HTERT RPE-1 (cell line): Measurements from ENCODE around the gene ATXN7.

Source experiments
- in situ Hi-C: fragments of 300-500 bp; cut with MboI; formaldehyde crosslinking; loops from 4 replicates; pipeline ENCODE4 v1.14.3; 2020; ENCODE audit warnings: low sequenced_read_pairs

Gene ATXN7

GRCh38 chr3:63863150-63864007 is at the start of gene ATXN7, which contains the start of gene THOC7:
Gene ATXN7 (plus strand): TSS chr3:63863867. CDS start chr3:63912599, 48,732 bp downstream.
Gene THOC7 (minus strand): TSS chr3:63863805. CDS start chr3:63863790, 15 bp downstream.
- in situ Hi-C loops, result no loop called here

GRCh38 chr3:63814237-63814636 is 49.4 kb upstream of the ATXN7 start:
- in situ Hi-C loops, result loop anchor here (25.0 kb wide), 1 partner anchor 452 kb away; no protein-coding TSS in a partner anchor

GRCh38 chr3:63817225-63817624 is 46.4 kb upstream of the ATXN7 start:
- in situ Hi-C loops, result loop anchor here (25.0 kb wide), 1 partner anchor 455 kb away; no protein-coding TSS in a partner anchor

GRCh38 chr3:63818282-63819150 is 45.2 kb upstream of the ATXN7 start:
- in situ Hi-C loops, result loop anchor here (25.0 kb wide), 1 partner anchor 456 kb away; no protein-coding TSS in a partner anchor

GRCh38 chr3:63819151-63819398 is 44.6 kb upstream of the ATXN7 start, which contains the start of gene C3orf49:
Gene C3orf49 (plus strand): TSS chr3:63819299. CDS start chr3:63819472, 173 bp downstream.
- in situ Hi-C loops, result loop anchor here (25.0 kb wide), 1 partner anchor 457 kb away; no protein-coding TSS in a partner anchor

GRCh38 chr3:63824309-63824708 is 39.4 kb upstream of the ATXN7 start:
- in situ Hi-C loops, result loop anchor here (25.0 kb wide), 1 partner anchor 462 kb away; no protein-coding TSS in a partner anchor

GRCh38 chr3:63830526-63830925 is 33.1 kb upstream of the ATXN7 start:
- in situ Hi-C loops, result no loop called here

GRCh38 chr3:63832395-63832794 is 31.3 kb upstream of the ATXN7 start:
- in situ Hi-C loops, result no loop called here

- in situ Hi-C loops, result no loop called here
Observed at GRCh38 chr3:63841704-63842103, 22.0 kb upstream of the ATXN7 start.

GRCh38 chr3:63842127-63842526 is 21.5 kb upstream of the ATXN7 start:
- in situ Hi-C loops, result no loop called here

- in situ Hi-C loops, result no loop called here
Observed at GRCh38 chr3:63845215-63845614, 18.5 kb upstream of the ATXN7 start.

GRCh38 chr3:63847718-63848450 is 15.8 kb upstream of the ATXN7 start:
- in situ Hi-C loops, result no loop called here

GRCh38 chr3:63849175-63849574 is 14.5 kb upstream of the ATXN7 start:
- in situ Hi-C loops, result no loop called here

- in situ Hi-C loops, result no loop called here
Observed at GRCh38 chr3:63851287-63851686, 12.4 kb upstream of the ATXN7 start.

GRCh38 chr3:63853106-63853505 is 10.6 kb upstream of the ATXN7 start:
- in situ Hi-C loops, result no loop called here

- in situ Hi-C loops, result no loop called here
Observed at GRCh38 chr3:63855333-63855940, 8.2 kb upstream of the ATXN7 start.

- in situ Hi-C loops, result no loop called here
Observed at GRCh38 chr3:63857311-63857710, 6.4 kb upstream of the ATXN7 start.

- in situ Hi-C loops, result no loop called here
Observed at GRCh38 chr3:63860776-63861175, 2.9 kb upstream of the ATXN7 start.

- in situ Hi-C loops, result no loop called here
Observed at GRCh38 chr3:63861306-63861705, 2.4 kb upstream of the ATXN7 start.

- in situ Hi-C loops, result no loop called here
Observed at GRCh38 chr3:63862804-63863149, 890 bp upstream of the ATXN7 start.
